CD4-positive, alpha-beta T cell (primary cell): Measurements from ENCODE around the gene METAP1D. TPM values are rescaled to one million over a fixed set of nuclear protein-coding genes. Genes with fewer than 3 reads are reported as not detected.

ENCODE experiments used
- ATAC-seq: fragments of 200-7000 bp; cut with Tn5 transposase; one replicate; pipeline ENCODE4 v1.10.0; 2022; ENCODE audit warnings: mild to moderate bottlenecking; ENCODE audit not compliant: poor library complexity
- CTCF ChIA-PET: fragments of 350-600 bp; sonication (Branson Sonifier 250); formaldehyde crosslinking; loops from one replicate; lab custom pipeline; 2021; ENCODE audit warnings: antibody characterized with exemption, inconsistent platforms; lab: Charles Lee
- POLR2A ChIA-PET: fragments of 350-600 bp; sonication (Branson Sonifier 250); formaldehyde crosslinking; loops from one replicate; lab custom pipeline; 2021; ENCODE audit warnings: antibody characterized with exemption, inconsistent platforms; lab: Charles Lee
- DNase-seq, 14 experiments: peaks; one replicate each; pipeline ENCODE4 v3.0.0-alpha.2; 2013 to 2020; ENCODE audit warnings: mixed read lengths in 2 of 14
- H3K27ac ChIP-seq, 2 donors: one replicate each; pipeline versions ENCODE4 v1.5.1 to v1.7.0; 2013; ENCODE audit warnings: low read length in 2 of 2, low read depth in 1 of 2, mild to moderate bottlenecking in 1 of 2
- H3K27me3 ChIP-seq, 2 experiments: 1 replicate in 1 of 2; 2 replicates in 1 of 2; pipeline versions ENCODE4 v1.6.1 to v1.7.0; 2013; ENCODE audit warnings: low read length in 2 of 2, control low read depth in 1 of 2, mild to moderate bottlenecking in 1 of 2, moderate library complexity in 1 of 2; ENCODE audit not compliant: insufficient read depth in 2 of 2, control insufficient read depth in 1 of 2
- H3K36me3 ChIP-seq: one replicate; pipeline ENCODE4 v1.6.1; 2013; ENCODE audit warnings: low read length, control low read depth; ENCODE audit not compliant: insufficient read depth
- H3K4me1 ChIP-seq: one replicate; pipeline ENCODE4 v1.6.1; 2013; ENCODE audit warnings: low read length, control low read depth; ENCODE audit not compliant: insufficient read depth
- H3K4me3 ChIP-seq: one replicate; pipeline ENCODE4 v1.5.1; 2013; ENCODE audit warnings: mild to moderate bottlenecking, low read length, moderate library complexity
- H3K9me3 ChIP-seq, 2 experiments: 1 replicate in 1 of 2; 2 replicates in 1 of 2; pipeline versions ENCODE4 v1.6.1 to v1.7.0; 2013; ENCODE audit warnings: low read length in 2 of 2, mild to moderate bottlenecking in 2 of 2, control low read depth in 1 of 2, moderate library complexity in 1 of 2; ENCODE audit not compliant: control insufficient read depth in 1 of 2, insufficient read depth in 1 of 2
- H3K27ac Mint-ChIP-seq: one replicate; pipeline ENCODE4 v1.8.0; 2020; ENCODE audit warnings: mixed read lengths
- H3K27me3 Mint-ChIP-seq: one replicate; pipeline ENCODE4 v1.8.0; 2021; ENCODE audit warnings: mixed read lengths
- H3K36me3 Mint-ChIP-seq: one replicate; pipeline ENCODE4 v1.8.0; 2021; ENCODE audit warnings: low read depth, mixed read lengths
- H3K4me1 Mint-ChIP-seq: one replicate; pipeline ENCODE4 v1.8.0; 2021; ENCODE audit warnings: low read depth, mixed read lengths
- H3K4me3 Mint-ChIP-seq: one replicate; pipeline ENCODE4 v1.8.0; 2020; ENCODE audit warnings: mild to moderate bottlenecking, mixed read lengths
- H3K9me3 Mint-ChIP-seq: one replicate; pipeline ENCODE4 v1.8.0; 2020; ENCODE audit warnings: mixed read lengths
- intact Hi-C, 2 experiments: fragments of 100-400 bp; cut with DNase I in 1 of 2; cut with micrococcal nuclease in 1 of 2; formaldehyde crosslinking; loops; one replicate each; pipeline versions ENCODE4 v1.15.1 to v1.9.0; 2023 to 2025; cut with DNase I, micrococcal nuclease
- total RNA-seq, 174 experiments: library from RNA in 2 of 174; stranded (reverse) in 2 of 174; gene quantifications; one replicate each; pipeline ENCODE4 v1.2.3 and lab custom pipeline; 2021 to 2026
- TF ChIP-seq, protein P1 (sequence below): fragments of 200-600 bp; IDR thresholded peaks from one replicate; pipeline ENCODE4 v1.8.0; 2022; ENCODE audit warnings: antibody characterized with exemption, mild to moderate bottlenecking

METAP1D gene
- total RNA-seq, 2 experiments from 2014 or later, result 7.2 to 7.9 TPM

DNA sequence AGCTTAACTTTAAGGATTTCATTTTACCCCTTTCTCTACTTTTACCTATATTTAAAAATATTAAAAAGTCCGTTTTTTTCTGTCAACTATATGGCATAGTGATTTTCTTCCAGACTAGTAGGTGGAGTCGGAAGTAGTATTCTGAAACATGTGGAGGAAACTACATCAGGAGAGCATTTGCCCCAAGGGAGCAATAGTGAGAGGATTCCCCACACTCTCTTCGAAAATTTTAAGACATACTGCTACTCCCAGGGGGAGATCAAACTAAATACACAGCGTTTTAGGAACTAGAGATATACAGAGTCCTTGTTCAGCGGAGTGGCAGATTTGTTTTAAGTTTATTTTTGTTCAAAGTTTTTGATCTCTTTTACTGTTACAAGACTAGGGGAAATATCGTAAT lies 40.6 kb downstream of the METAP1D start:
- POLR2A ChIA-PET, result no interaction called here
- H3K27ac Mint-ChIP-seq, result no peak overlapping the region
- intact Hi-C loops, result no loop called here
- Histone ChIP-seq H3K36me3 (no peaks in the 10 kb centered on the region), H3K4me1 (no peaks in the 10 kb centered on the region), H3K27ac (no peak overlapping the region), H3K4me3 (no peak overlapping the region), H3K27me3 (no peaks in the 10 kb centered on the region), H3K9me3 (no peaks in the 10 kb centered on the region)
- TF ChIP-seq, protein P1, sequence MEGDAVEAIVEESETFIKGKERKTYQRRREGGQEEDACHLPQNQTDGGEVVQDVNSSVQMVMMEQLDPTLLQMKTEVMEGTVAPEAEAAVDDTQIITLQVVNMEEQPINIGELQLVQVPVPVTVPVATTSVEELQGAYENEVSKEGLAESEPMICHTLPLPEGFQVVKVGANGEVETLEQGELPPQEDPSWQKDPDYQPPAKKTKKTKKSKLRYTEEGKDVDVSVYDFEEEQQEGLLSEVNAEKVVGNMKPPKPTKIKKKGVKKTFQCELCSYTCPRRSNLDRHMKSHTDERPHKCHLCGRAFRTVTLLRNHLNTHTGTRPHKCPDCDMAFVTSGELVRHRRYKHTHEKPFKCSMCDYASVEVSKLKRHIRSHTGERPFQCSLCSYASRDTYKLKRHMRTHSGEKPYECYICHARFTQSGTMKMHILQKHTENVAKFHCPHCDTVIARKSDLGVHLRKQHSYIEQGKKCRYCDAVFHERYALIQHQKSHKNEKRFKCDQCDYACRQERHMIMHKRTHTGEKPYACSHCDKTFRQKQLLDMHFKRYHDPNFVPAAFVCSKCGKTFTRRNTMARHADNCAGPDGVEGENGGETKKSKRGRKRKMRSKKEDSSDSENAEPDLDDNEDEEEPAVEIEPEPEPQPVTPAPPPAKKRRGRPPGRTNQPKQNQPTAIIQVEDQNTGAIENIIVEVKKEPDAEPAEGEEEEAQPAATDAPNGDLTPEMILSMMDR, result no peak
- no peaks in the 10 kb centered on the region for H3K4me1 Mint-ChIP-seq
- CTCF ChIA-PET, result no interaction called here
- H3K4me3 Mint-ChIP-seq, result no peak overlapping the region
- DNase-seq (no peak), ATAC-seq (no peak)
- H3K27me3 Mint-ChIP-seq, result no peaks in the 10 kb centered on the region
- no peaks in the 10 kb centered on the region for H3K36me3 Mint-ChIP-seq
- no peaks in the 10 kb centered on the region for H3K9me3 Mint-ChIP-seq

DNA sequence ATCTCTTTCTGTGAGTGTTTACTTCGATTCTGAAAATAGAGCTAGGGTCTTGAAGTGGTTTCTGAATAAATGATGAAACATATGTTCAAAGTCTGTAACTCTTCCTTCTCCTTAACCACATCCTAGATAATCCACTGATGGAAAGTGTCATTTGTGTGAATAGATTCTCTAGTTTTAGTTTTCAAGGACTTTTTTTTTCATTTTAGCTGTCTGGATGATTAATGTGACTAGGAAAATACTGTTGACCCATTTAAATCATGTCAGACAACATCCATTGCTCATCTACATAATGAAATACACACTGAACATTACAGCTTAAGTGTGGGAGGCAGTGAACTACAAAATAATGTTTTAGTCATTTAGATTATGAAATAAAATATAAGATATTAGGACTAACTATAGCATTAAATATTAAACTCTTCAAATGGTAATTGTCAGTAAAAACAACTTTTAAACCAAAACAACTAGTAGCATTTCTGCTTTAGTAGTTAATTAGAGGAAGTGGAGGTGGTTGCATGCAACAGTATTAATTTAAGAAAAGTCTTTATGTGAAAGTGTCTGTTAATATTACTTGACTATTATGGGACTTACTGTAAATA lies 46.4 kb downstream of the METAP1D start:
- intact Hi-C loops, result no loop called here
- Histone ChIP-seq H3K36me3 (no peaks in the 10 kb centered on the region), H3K27ac (no peak overlapping the region), H3K27me3 (no peaks in the 10 kb centered on the region), H3K4me1 (no peaks in the 10 kb centered on the region), H3K4me3 (no peak overlapping the region), H3K9me3 (no peaks in the 10 kb centered on the region)
- ChIA-PET POLR2A (interaction anchor here (0.7 kb wide), 1 partner anchor 17 kb away, joined by 3 read pairs; no protein-coding TSS in a partner anchor), CTCF (no interaction called here)
- Mint-ChIP-seq H3K4me3 (no peak overlapping the region), H3K4me1 (no peaks in the 10 kb centered on the region), H3K9me3 (no peaks in the 10 kb centered on the region), H3K27ac (no peak overlapping the region), H3K27me3 (no peaks in the 10 kb centered on the region), H3K36me3 (no peaks in the 10 kb centered on the region)
- DNase-seq, result no peak
- ATAC-seq, result no peak
- TF ChIP-seq, protein P1, result no peak

DNA sequence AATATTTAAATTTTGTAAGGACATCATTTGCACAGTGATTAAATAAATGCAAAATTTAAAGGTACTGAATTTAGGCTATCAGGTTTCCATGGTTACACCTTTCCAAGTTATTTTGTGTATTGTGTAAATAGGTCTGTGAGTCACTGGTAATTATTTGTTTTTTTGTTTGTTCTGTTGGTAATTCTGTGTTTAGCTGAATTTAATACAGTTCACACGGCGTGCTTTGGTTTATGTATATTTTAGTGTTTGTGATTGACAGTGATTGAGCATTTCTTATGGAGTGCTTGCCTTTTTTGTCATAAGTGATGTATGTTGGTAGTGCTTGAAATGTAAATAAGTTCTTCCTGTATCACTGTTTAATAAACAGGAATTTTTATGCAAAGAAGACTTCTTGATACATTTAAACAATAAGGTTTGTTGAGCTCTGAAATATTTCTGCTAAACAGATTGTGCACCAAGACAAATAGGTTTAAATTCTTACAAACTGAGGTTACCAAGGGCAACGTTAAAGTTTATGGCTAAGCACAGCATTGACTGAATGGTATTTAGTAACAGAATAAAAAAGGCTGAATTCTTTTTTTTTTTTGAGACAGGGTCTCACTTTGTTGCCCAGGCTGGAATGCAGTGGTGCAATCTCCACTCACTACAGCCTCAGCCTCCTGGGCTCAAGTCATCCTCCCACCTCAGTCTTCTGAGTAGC lies 47.3 kb downstream of the METAP1D start:
- no peak for DNase-seq
- H3K36me3 ChIP-seq, result no peaks in the 10 kb centered on the region
- POLR2A ChIA-PET, result no interaction called here
- ATAC-seq, result no peak
- H3K27ac ChIP-seq, result no peak overlapping the region
- TF ChIP-seq, protein P1, result no peak
- intact Hi-C loops, result no loop called here
- CTCF ChIA-PET, result no interaction called here
- H3K27me3 ChIP-seq, result no peaks in the 10 kb centered on the region
- no peaks in the 10 kb centered on the region for H3K27me3 Mint-ChIP-seq
- H3K9me3 Mint-ChIP-seq, result no peaks in the 10 kb centered on the region
- H3K4me3 ChIP-seq, result no peak overlapping the region
- no peaks in the 10 kb centered on the region for H3K36me3 Mint-ChIP-seq
- no peaks in the 10 kb centered on the region for H3K9me3 ChIP-seq
- no peak overlapping the region for H3K27ac Mint-ChIP-seq
- H3K4me1 Mint-ChIP-seq, result no peaks in the 10 kb centered on the region
- no peak overlapping the region for H3K4me3 Mint-ChIP-seq
- H3K4me1 ChIP-seq, result no peaks in the 10 kb centered on the region
